Prostate gland (tissue), 2 donors: ENCODE results near the gene MS4A12.

Source experiments
- POLR2AphosphoS5 ChIP-seq: sonication (generic); formaldehyde crosslinking; IDR thresholded peaks from one replicate; pipeline ENCODE4 v1.6.1; 2017; ENCODE audit warnings: antibody characterized with exemption
- TF ChIP-seq, protein P1 (sequence below), 4 experiments: fragments of 200-600 bp in 2 of 4; fragments of 450-650 bp in 2 of 4; sonication (generic) in 2 of 4; IDR thresholded peaks; 1 replicate in 3 of 4; 2 replicates in 1 of 4; pipeline ENCODE4 v1.5.1; 2016 to 2019; ENCODE audit warnings: antibody characterized with exemption in 4 of 4, mild to moderate bottlenecking in 2 of 4, moderate library complexity in 2 of 4

DNA sequence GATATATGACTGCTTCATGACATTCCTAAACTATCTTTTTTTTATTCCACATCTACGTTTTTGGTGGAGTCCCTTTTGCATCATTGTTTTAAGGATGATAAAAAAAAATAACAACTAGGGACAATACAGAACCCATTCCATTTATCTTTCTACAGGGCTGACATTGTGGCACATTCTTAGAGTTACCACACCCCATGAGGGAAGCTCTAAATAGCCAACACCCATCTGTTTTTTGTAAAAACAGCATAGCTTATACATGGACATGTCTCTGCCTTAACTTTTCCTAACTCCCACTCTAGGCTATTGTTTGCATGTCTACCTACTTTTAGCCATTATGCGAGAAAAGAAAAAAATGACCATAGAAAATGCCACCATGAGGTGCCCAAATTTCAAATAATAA, 23.7 kb upstream of the MS4A12 start:
- TF ChIP-seq, protein P1, sequence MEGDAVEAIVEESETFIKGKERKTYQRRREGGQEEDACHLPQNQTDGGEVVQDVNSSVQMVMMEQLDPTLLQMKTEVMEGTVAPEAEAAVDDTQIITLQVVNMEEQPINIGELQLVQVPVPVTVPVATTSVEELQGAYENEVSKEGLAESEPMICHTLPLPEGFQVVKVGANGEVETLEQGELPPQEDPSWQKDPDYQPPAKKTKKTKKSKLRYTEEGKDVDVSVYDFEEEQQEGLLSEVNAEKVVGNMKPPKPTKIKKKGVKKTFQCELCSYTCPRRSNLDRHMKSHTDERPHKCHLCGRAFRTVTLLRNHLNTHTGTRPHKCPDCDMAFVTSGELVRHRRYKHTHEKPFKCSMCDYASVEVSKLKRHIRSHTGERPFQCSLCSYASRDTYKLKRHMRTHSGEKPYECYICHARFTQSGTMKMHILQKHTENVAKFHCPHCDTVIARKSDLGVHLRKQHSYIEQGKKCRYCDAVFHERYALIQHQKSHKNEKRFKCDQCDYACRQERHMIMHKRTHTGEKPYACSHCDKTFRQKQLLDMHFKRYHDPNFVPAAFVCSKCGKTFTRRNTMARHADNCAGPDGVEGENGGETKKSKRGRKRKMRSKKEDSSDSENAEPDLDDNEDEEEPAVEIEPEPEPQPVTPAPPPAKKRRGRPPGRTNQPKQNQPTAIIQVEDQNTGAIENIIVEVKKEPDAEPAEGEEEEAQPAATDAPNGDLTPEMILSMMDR (IDR thresholded peaks at IDR 0.05), result no peak
- TF ChIP-seq POLR2AphosphoS5, result no peak
